GM21447 (cell line): ENCODE data around the gene ZCCHC24.

Source experiments
- ATAC-seq: cut with Tn5 transposase; IDR thresholded peaks from one replicate; pipeline ENCODE4 v1.9.1; 2021; ENCODE audit not compliant: unreplicated experiment

Gene ZCCHC24

DNA sequence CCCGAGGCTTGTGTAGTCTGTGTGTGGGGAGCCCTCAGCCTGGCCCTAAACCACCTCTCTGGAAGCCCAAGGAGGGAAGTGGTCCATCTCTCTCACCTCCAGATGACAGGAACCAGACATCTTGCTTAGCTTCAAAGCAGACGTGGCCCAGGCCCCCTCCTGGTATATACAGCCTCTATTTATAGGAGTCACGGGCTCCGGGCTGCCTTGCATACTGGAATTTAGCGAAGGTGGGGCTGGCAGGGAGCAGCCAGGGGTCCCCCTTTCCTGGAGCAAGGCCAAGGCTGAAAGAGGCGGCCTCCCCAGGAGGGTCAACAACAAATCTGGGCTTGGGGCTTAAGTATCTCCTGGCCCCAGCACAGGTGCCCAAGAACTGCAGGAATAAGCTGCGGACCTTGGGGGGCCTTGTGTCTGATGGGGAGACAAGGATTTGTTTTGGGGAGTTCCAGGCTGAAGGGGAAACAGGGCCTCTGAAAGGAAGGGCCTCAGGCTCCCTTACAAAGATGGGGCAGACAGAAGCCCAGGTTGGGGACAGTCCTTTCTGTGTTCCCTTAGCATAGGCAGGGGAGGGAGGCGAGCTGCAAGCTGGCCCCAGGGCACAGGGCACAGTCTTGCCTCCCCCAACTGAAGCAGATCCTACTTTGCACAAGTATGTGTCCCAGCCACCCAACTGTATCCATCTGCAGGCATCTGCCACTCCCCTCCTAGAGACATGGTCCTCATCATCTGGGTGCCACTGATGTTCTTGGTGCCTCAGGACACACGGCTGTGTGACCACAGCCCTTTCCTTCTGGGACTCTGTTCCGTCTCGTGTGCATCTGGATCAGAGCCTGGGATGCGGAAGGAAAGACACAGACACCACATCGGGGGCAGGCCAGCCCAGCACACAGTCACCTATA, 11.9 kb downstream of the ZCCHC24 start:
- ATAC-seq, result no peak

DNA sequence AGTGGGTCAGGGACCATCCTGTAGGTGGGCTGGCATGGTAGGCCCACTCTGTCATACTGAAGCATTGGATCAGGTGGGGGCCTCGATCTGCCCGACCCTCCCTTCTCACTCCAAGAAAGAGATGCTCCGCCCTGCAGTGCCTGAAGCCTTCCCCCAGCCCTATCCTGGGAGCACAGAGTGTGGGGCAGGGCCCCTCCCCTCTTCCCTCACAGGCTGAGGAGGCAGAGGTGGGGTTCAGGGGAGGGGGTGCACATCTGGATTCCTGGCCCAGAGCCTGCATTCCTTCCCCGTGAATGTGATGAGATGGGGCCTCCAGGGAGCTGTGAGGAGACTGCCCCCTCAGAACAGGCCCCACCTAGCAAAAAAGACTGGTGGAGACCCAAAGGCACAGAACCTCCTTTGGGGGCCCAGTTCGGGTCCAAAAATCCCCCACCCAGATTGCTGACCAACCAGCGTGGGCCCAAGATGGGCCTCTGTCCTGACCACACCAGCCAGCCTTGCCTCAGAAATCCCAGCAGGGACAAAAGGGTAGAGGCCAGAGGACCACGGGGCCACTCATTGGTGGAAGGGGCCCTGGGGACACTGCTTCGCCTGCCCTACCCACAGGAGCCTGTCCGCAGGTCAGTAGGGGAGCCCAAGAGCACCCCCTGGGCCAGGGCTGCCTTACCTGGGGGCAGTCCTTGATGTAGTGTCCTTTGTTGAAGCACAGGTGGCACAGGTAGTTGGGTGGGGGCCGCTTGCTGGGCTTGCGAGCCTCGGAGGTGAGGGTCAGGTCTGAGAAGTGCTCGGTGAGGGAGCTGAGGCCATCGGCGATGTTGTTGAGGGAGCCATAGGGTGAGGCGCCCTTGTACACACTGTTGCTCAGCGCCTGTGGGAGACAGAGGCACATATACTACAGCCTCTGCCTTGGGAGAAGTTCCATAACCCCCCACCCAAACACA, 13.3 kb downstream of the ZCCHC24 start:
- no peak for ATAC-seq

DNA sequence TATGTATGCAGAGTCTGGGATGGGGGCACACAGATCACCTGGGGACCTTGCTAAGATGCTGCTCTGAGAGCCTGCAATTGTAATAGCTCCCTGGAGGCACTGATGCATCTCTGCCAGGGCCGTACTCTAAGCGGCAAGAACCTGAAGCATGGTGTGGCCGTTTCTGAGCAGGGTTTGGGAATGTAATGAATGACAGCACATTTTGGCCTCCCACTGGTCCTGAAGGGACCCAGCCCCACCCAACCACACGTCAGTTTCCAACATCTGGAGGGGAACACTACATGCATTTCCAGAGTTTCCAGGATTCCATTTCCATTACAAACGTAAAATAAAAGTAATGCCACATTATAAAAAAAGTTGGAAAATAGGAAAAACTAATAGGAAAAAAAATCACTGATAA, 14.0 kb downstream of the ZCCHC24 start:
- no peak for ATAC-seq

DNA sequence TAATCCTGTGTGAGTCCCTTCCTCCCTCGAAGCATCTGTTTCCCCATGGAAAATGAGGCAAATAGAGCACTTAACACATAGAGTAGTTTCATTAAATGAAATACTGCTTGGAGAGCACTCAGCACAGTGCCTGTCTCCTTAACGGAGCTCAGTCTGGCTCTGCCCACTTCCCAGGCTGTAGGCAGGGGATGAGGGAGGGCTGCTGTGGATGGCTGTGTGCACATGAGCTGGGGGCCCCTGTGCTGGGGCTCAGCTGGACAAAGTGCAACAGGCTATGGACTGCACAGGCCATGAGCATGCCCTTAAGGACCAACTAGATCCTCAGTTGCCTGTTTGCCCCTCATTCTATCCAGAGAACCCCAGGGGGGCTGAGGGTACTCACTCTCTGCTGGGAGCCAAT, 14.5 kb downstream of the ZCCHC24 start:
- ATAC-seq, result no peak

DNA sequence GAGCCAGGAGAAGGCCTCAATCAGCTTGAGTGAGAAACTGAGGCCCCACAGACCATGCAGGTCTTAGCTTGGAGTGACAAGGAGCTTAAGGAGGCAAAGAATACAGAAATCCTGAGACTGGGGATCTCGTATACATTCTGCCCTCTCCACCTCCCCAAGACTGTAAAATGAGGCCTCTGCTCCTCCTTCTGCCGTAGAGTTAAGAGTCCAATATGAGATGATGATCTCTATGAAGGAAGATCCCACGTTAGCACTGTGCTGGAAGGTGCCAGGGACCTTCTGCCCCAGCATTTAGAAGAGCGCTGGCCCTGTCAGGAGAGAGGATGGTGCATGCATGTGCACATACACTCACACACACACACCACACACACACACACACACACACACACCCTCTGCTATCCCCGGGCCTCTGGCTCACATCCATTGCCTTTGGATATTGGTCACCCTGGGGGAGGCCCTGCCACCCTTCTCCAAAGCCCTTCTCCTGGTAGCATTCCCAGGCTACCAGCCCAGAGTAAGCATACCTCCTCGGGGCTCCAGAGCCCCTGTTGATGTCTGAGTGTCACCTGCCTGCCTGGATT, 15.0 kb downstream of the ZCCHC24 start:
- no peak for ATAC-seq

DNA sequence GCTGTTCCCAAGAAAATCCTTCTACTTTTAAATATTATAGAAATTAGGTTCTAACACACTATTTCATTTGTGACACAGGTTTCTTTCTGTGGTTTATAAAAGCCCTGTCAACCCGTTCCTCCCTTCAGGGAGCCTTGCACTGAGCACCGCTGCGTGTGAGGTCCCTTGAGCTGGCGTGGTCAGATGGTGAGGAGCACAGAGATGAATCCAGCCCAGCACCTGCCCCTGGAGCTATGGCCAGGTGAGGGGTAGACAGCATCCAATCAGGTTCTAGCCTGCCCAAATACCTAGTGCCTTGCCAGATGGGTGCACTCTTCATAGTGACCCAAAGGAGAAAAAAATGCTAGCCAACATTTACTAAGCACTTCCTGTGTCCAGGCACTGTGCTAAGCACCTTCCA, 15.7 kb downstream of the ZCCHC24 start:
- ATAC-seq, result no peak

DNA sequence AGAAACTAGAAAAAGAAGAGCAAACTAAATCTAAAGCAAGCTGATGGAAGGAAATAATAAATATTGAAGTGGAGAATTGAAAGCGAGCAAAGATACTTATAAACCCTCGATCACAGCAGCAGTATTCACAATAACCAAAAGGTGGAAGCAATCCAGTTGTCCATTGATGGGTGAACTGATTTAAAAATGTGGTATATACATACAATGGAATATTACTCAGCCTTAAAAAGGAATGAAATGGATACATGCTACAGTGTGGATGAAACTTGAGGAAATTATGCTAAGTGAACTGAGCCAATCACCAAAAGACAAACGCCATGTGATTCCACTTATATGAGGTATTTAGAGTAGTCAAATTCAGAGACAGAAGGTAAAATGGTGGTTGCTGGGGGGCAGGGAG, 17.5 kb downstream of the ZCCHC24 start:
- ATAC-seq, result no peak

DNA sequence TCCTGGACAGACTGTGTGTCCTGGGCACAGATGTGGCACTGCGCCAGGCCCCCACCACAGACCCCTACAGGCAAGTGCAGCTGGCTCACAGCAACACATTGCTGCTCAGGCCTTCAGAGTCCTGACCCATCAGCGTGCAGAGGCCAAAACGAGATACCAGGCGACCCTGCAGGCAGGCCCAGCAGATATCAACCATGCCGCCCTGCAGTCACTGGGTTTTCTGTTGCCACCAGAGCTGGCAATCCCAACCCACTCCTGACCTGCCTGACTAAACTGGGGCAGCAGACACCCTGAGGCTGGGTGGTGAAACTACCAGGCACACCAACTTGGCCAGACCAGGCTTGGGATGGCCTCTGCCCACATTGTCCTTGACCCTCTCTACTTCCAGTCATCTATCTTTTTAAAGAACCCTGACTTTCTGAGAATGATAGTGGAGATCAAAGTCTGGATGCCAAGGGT, 20.3 kb downstream of the ZCCHC24 start:
- ATAC-seq, result no peak

DNA sequence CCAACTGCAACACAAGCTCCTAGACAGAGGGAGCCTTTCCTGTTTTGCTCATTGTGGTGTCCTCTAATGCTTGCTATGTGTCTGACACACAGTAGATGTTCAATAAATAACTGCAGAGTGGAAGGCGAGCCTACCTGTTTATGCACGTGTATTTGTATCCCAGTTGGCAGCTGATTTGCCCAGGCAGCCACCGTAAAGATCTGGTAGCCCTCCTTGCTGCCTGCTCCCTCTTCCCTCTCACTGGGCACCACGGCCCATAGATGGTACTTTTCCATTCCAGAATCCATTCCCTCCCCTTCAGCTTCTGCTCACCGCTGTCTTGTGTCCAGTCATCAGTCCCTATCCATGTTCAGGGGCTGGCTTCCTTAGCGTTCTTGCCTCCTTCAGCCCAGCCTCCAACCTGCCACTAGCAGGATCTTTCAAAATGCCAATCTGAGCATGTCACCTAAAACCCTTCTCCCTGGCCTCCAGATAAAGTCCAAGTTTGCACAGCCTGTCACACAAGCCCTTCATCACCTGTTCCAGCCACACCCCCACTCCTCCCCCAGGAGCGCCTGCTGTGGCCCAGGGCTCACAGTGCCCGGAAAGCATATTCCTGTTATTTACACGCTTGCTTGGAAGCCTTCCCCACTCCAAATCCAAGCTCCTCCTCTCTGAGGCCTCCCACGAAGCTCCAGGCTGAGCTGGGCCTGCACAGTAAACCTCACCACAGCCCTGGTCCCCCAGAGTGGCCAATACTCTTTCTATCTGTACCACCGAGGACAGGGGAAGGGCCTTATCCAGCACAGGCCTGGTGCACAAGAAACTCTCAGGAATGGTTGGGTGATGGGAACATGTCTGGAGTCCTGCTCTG, 21.0 kb downstream of the ZCCHC24 start:
- no peak for ATAC-seq

DNA sequence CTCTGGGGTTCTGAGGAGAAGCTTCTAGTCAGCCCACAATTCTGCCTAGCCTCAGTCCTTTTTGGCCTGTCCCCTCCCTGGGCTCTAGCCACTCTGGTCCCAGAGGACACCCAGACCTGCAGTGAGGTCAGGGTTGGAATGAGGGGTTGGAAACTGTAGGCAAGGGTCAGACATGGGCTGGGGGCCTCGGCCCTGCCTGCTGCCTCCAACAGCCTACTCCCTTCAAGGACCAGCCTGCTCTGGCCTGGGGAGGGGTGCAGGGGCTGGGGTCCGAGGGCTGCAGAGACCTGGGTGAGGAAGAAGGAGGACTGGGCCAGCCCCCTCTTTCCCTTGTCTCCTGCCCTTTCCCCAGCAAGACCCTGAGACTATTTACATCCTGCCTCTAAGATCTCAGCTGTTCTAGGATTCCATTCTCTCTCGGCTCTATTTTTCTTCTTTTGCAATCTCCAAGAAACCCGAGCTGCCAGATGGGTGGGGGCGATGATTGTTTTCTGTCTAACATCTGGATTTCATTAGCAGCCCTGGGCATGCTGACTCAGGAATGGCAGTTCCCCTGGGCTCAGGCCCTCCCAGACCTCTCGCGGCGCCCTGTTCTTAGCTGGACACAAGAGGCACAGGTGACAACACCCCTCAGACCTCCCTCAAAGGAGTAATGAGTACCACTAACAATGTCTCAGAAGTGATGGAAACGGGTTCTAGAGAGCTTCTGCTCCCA, 23.1 kb downstream of the ZCCHC24 start:
- ATAC-seq, result no peak

DNA sequence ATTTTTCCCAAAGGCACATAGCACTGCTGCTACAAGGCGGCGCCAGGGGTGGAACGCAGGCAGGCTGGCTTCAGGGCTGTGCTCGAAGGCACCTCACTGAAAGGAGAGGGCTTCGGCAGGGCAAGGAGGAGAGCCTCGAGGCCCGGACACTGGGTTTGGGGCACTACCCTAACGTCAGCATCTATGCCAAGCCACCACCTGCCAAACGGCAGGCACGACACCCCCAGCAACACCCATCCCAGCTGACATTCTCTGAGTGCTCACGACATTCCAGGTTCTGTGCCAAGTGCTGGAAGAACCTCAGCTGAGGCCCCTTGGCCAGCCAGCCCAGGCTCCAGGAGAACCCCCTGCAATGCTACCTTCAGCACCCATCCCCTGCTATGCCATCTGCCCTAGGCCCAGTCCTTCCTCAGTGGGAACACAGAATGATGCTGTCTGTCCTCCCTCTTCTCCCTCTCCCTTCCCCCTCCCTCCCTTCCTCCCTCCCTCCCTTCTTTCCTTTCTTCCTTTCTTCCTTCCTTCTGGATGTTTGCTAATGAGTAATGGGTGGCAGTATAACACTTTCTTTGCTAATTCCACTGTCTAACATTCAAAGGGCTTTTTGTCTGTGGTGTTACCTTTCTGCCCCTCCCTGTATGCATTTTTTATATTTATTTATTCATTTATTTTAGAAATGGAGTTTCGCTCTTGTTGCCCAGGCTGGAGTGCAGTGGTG, 24.3 kb downstream of the ZCCHC24 start:
- no peak for ATAC-seq

DNA sequence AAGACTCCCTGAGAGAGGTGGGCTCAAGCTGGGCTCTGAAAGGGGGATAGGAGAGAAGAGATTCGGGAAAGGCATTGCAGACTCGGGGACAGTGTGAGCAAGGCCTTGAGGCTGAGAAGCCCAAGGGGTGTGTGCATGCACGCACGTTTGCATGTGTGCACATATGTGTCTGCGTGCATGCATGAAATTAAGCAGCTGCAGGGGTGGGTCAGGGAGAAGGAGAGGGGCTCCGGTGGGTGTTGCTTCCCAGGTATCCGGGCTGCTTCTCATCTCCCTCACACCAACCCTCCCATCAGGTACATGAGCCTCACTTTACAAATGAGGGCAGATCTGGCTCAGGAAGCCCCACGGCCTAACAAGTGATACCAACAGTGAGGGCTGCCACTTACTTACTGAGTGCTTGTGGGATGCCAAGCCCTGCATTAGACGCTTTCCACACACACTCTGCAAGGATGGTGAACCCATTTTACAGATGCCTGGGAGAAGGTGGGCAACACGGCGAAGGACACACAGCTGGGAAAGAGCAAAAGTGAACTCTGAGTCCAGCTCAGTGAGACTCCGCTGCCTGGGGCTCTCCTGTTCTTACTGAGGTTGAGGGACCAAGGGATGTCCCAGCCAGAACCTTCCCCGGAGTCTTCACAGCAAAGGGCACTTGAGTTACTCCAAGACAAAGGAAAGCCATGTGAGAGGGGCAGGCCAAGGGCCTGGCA, 26.4 kb downstream of the ZCCHC24 start:
- ATAC-seq, result no peak

DNA sequence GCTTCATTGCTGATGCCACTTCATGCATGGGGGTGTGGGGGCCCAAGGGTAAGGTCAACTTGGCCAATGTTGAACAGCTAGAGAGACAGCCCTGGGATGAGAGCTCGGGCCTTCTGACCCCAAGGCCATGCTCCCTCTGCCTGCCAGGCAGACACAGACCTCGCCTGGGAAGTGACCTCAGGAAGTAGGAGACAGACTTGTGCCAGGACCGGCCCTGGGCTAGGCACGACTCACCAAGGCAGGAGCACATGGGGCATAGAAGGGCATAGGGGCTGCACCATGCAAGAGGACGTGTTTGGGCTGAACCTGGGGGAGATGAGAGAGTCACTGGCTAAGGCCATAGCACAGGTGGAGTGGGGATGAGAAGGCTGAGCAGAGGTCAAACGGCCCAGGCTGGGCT, 27.1 kb downstream of the ZCCHC24 start:
- ATAC-seq, result no peak

DNA sequence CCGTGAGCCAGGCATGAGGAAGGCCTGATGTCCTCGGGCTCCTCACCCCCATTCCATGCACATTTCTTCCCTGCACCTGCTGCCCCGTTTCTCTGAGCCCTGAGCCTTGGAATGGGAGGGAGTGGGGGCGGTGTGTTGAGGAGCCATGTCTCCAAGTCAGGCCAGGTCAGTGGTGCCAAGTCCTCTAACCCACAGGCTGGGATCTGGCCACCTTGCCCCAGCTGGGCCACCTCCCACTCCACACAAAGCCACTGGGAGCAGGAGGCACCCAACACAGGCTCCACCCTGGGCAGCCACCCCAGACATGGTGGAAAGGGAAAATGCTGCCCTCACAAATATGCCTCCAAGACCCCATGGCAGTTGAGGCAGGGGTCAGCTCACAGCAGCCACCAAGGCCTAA, 27.7 kb downstream of the ZCCHC24 start:
- ATAC-seq, result no peak

DNA sequence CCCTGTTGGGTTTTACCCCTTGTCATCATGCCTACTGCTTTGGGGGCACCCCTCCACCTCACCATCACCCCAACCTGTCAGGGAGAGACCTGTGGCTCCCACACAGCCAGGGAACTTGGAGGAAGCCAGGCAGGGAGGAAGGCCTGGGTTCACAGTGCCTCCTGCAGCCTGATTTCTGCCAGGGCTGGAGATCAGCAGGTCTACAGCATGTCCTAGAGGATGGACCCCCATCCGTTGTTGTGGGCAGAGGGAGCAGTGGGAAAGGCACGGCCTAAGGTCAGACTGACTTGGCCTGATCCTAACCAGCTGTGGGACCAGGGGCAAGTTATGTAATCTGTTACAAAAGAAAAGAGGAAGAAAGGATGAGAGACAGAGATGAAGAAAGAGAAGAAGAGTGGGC, 28.2 kb downstream of the ZCCHC24 start:
- no peak for ATAC-seq

DNA sequence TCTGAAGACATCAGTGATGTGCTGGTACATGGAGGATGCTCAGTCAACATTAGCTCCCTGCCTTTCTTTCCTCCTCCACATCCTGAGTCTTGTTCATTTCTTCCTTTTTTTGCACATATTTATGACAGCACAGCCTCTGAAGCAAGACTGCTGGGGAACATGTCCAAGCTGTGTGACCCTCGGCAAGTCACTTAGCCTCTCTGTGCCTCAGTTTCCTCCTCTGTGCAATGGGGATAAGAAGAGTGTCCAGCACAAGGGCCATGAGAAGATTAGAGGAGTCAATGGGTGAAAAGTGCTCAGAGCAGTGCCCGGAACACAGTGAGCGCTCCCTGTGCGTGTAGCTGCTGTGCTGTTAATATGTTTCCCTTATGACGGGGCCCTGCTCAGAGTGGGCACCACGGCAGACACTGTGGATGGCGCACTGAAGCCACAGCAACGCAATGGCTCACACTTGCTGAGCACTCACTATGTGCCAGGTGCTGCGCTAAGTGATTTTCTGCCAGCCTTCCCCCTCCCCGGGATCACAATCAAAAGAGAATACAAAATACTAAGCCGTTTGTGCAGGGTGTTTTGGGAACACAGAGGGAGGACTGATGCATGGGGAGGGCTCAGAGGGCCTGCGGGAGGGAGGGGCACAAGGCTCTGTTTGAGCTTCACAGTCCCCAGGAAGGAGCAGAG, 28.7 kb downstream of the ZCCHC24 start:
- ATAC-seq, result no peak

DNA sequence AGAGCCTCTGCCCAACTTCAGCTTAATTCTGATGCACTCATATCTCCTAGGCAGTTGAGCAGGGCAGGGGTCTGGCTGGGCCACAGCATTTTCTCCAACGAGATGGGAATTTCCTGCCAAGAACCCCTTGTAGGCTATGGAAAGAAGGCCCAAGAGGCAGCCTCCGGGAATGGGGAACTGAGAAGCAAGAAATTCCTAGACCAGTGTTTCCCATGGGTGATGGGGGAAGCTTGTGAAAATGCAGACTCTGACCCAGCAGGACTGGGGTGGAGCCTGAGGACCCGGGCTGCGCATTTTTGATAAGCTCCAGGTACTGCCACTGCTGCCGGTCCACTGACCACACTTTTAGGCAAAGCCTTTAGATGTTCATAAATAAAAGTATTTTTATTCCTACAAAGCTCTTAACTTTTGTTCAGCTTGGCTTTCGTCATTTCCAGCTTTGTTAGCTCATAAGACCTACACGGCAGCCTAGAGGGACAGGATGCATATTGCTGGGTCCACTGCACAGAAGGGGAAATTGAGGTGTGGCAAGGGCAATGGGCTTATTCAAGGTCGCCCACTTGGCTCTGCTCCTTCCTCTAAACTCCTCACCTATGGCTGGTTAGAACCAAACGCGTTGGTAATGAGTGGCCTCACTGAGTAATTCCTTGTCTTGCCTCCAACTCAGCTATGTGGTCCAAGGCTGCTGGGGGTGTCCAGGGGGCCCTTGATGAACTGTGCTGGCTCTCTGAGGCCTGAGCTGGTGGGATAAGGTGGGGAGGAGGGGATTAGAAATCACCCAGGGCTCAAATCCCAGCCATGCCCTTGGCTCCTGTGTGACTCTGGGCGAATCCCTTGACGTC, 29.5 kb downstream of the ZCCHC24 start:
- no peak for ATAC-seq
